ENCODE data around the gene SERHL2. TPM values are rescaled to one million over a fixed set of nuclear protein-coding genes. Genes with fewer than 3 reads are reported as not detected.

Gene SERHL2
- total RNA-seq, 1 experiment from 2014 or later = 0.61 TPM

GRCh38 chr22:42560381-42560780 lies 6.6 kb downstream of the SERHL2 start:
- Mint-ChIP-seq H3K27ac (ENCODE audit: unreplicated experiment) (no peak overlapping the region), H3K36me3 (ENCODE audit: insufficient read depth, unreplicated experiment) (peaks cover 8% of the 10 kb centered on the region), H3K9me3 (ENCODE audit: unreplicated experiment) (no peaks in the 10 kb centered on the region), H3K27me3 (ENCODE audit: insufficient read depth, unreplicated experiment) (no peaks in the 10 kb centered on the region), H3K4me1 (ENCODE audit: low read depth, unreplicated experiment) (peaks cover 16% of the 10 kb centered on the region), H3K4me3 (ENCODE audit: unreplicated experiment) (no peak overlapping the region)
- ChIA-PET POLR2A (no interaction called here), CTCF (interaction anchor here (0.8 kb wide), 1 partner anchor 66 kb away, joined by 5 read pairs; no protein-coding TSS in a partner anchor)
- intact Hi-C loops (cut with micrococcal nuclease; ENCODE audit: unreplicated experiment) = no loop called here
- H3K36me3 ChIP-seq (ENCODE audit: control insufficient read depth, insufficient read depth, low read length) = no peaks in the 10 kb centered on the region
- no peak overlapping the region for H3K4me3 ChIP-seq (ENCODE audit: low read depth, low read length)
- no peaks in the 10 kb centered on the region for H3K27me3 ChIP-seq (replicated peaks; ENCODE audit: control insufficient read depth, insufficient read depth, low read length)
- BruUV-seq (replicated peaks) = no TSS peak
- no peak for TF ChIP-seq CTCF (IDR thresholded peaks at IDR 0.05; ENCODE audit: insufficient read depth in 1 of 2, low read depth in 1 of 2, low read length in 1 of 2, severe bottlenecking in 1 of 2, unreplicated experiment in 1 of 2)
- no peak for DNase-seq
- H3K4me1 ChIP-seq = peaks cover 14% of the 10 kb centered on the region; the same call in 1 of the 2 replicates
- H3K9me3 ChIP-seq = no peaks in the 10 kb centered on the region

GRCh38 chr22:42560781-42561180 lies 7.0 kb downstream of the SERHL2 start:
- no peaks in the 10 kb centered on the region for H3K27me3 ChIP-seq (replicated peaks; ENCODE audit: control insufficient read depth, insufficient read depth, low read length)
- Mint-ChIP-seq H3K4me1 (ENCODE audit: low read depth, unreplicated experiment) (peaks cover 16% of the 10 kb centered on the region), H3K36me3 (ENCODE audit: insufficient read depth, unreplicated experiment) (peaks cover 12% of the 10 kb centered on the region), H3K27me3 (ENCODE audit: insufficient read depth, unreplicated experiment) (no peaks in the 10 kb centered on the region), H3K27ac (ENCODE audit: unreplicated experiment) (no peak overlapping the region), H3K9me3 (ENCODE audit: unreplicated experiment) (no peaks in the 10 kb centered on the region), H3K4me3 (ENCODE audit: unreplicated experiment) (no peak overlapping the region)
- intact Hi-C loops (cut with micrococcal nuclease; ENCODE audit: unreplicated experiment) = no loop called here
- POLR2A ChIA-PET = no interaction called here
- DNase-seq = no peak
- no peaks in the 10 kb centered on the region for H3K9me3 ChIP-seq
- TF ChIP-seq CTCF (IDR thresholded peaks at IDR 0.05; ENCODE audit: insufficient read depth in 1 of 2, low read depth in 1 of 2, low read length in 1 of 2, severe bottlenecking in 1 of 2, unreplicated experiment in 1 of 2) = peak; percentile 39 to 44
- CTCF ChIA-PET = interaction anchor here (0.5 to 1.3 kb wide), 3 partner anchors 11 to 128 kb away, joined by 3 to 5 read pairs (median 5); no protein-coding TSS in a partner anchor
- H3K36me3 ChIP-seq (ENCODE audit: control insufficient read depth, insufficient read depth, low read length) = no peaks in the 10 kb centered on the region
- BruUV-seq (replicated peaks) = no TSS peak
- peaks cover 14% of the 10 kb centered on the region; the same call in 1 of the 2 replicates for H3K4me1 ChIP-seq
- no peak overlapping the region for H3K4me3 ChIP-seq (ENCODE audit: low read depth, low read length)

- Mint-ChIP-seq H3K27me3 (ENCODE audit: insufficient read depth, unreplicated experiment) (no peaks in the 10 kb centered on the region), H3K4me3 (ENCODE audit: unreplicated experiment) (no peak overlapping the region), H3K9me3 (ENCODE audit: unreplicated experiment) (no peaks in the 10 kb centered on the region), H3K4me1 (ENCODE audit: low read depth, unreplicated experiment) (peaks cover 16% of the 10 kb centered on the region), H3K36me3 (ENCODE audit: insufficient read depth, unreplicated experiment) (peaks cover 15% of the 10 kb centered on the region), H3K27ac (ENCODE audit: unreplicated experiment) (no peak overlapping the region)
- ChIA-PET CTCF (interaction anchor here (0.7 to 1.3 kb wide), 2 partner anchors 39 to 127 kb away, joined by 4 to 5 read pairs; no protein-coding TSS in a partner anchor), POLR2A (no interaction called here)
- BruUV-seq (replicated peaks) = no TSS peak
- Histone ChIP-seq H3K27me3 (replicated peaks; ENCODE audit: control insufficient read depth, insufficient read depth, low read length) (no peaks in the 10 kb centered on the region), H3K4me3 (ENCODE audit: low read depth, low read length) (no peak overlapping the region), H3K9me3 (no peaks in the 10 kb centered on the region), H3K4me1 (peaks cover 14% of the 10 kb centered on the region; the same call in 1 of the 2 replicates), H3K36me3 (ENCODE audit: control insufficient read depth, insufficient read depth, low read length) (no peaks in the 10 kb centered on the region)
- TF ChIP-seq CTCF (IDR thresholded peaks at IDR 0.05; ENCODE audit: insufficient read depth in 1 of 2, low read depth in 1 of 2, low read length in 1 of 2, severe bottlenecking in 1 of 2, unreplicated experiment in 1 of 2) = no peak
- DNase-seq = no peak
- intact Hi-C loops (cut with micrococcal nuclease; ENCODE audit: unreplicated experiment) = no loop called here
These were observed 8.1 kb downstream of the SERHL2 start for GRCh38 chr22:42561856-42562255.
